GM19468 (cell line): ENCODE data around the gene ZNF677.
"Not testable (repeated sequence)": the region's sequence is repeated elsewhere in the genome, so short reads cannot be mapped to it uniquely, and the experiment has no call there.

Experiments
- ATAC-seq: cut with Tn5 transposase; IDR thresholded peaks from one replicate; pipeline ENCODE4 v1.9.1; 2021; ENCODE audit warnings: mild to moderate bottlenecking, moderate library complexity, moderate number of reproducible peaks; ENCODE audit not compliant: unreplicated experiment; ENCODE audit errors: extremely low read depth

ZNF677 gene

GRCh38 chr19:53254411-53255341, at the start of gene ZNF677:
Gene ZNF677 (minus strand): TSS chr19:53254873. CDS start chr19:53251550, 3,323 bp downstream.
- no peak for ATAC-seq

GRCh38 chr19:53301341-53301740, 46.7 kb upstream of the ZNF677 start:
- ATAC-seq = not testable (repeated sequence)

GRCh38 chr19:53294786-53295441, 40.2 kb upstream of the ZNF677 start:
- no peak for ATAC-seq

GRCh38 chr19:53290758-53291549, 36.3 kb upstream of the ZNF677 start:
- no peak for ATAC-seq

GRCh38 chr19:53285087-53285486, 30.4 kb upstream of the ZNF677 start:
- ATAC-seq = no peak

GRCh38 chr19:53281947-53282346, 27.3 kb upstream of the ZNF677 start:
- ATAC-seq = not testable (repeated sequence)

GRCh38 chr19:53275480-53275879, 20.8 kb upstream of the ZNF677 start:
- no peak for ATAC-seq

- ATAC-seq = no peak
These were observed 17.4 kb upstream of the ZNF677 start for GRCh38 chr19:53272044-53272443.

GRCh38 chr19:53269861-53270260, 15.2 kb upstream of the ZNF677 start:
- not testable (repeated sequence) for ATAC-seq

GRCh38 chr19:53267623-53268022, 12.9 kb upstream of the ZNF677 start, which contains the start of gene VN1R4:
Gene VN1R4 (minus strand): TSS chr19:53267723. CDS start chr19:53267665, 58 bp downstream.
- ATAC-seq = not testable (repeated sequence)

- not testable (repeated sequence) for ATAC-seq
These were observed 3.2 kb upstream of the ZNF677 start, which contains the start of gene VN1R2 for GRCh38 chr19:53257715-53258342. Gene VN1R2 (plus strand): TSS chr19:53258292. CDS start chr19:53258376, 84 bp downstream.

GRCh38 chr19:53246498-53246897, 8.2 kb downstream of the ZNF677 start:
- no peak for ATAC-seq

- no peak for ATAC-seq
These were observed 17.4 kb downstream of the ZNF677 start for GRCh38 chr19:53237114-53237777.

- no peak for ATAC-seq
These were observed 30.1 kb downstream of the ZNF677 start for GRCh38 chr19:53224606-53225005.

GRCh38 chr19:53222716-53223115, 32.0 kb downstream of the ZNF677 start:
- ATAC-seq = not testable (repeated sequence)

GRCh38 chr19:53212703-53213320, 41.9 kb downstream of the ZNF677 start:
- no peak for ATAC-seq

GRCh38 chr19:53211554-53211953, 43.1 kb downstream of the ZNF677 start:
- ATAC-seq = not testable (repeated sequence)

GRCh38 chr19:53196777-53197396, 57.8 kb downstream of the ZNF677 start:
- ATAC-seq = no peak
